Measurements from ENCODE around the gene DPYSL3. TPM values are rescaled to one million over a fixed set of nuclear protein-coding genes. Genes with fewer than 3 reads are reported as not detected.

The DPYSL3 gene
- total RNA-seq, 1 donor from 2014 or later, result 84.1 TPM

DNA sequence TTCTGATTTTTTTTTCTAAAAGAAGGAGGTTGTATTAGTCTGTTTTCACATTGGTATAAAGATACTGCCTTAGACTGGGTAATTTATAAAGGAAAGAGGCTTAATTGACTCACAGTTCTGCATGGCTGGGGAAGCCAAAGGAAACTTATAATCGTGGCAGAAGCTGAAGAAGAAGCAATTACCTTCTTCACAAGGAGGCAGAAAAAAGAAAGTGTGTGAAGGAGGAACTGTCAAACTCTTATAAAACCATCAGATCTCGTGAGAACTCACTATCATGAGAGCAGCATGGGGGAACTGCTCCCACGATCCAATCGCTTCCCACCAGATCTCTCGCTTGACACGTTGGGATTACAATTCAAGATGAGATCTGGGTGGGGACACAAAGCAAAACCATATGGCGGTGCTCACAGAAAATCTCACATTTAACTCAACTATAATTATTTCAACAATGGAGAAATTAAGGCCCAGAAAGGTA, 27.1 kb downstream of the DPYSL3 start:
- TF ChIP-seq, protein P1, sequence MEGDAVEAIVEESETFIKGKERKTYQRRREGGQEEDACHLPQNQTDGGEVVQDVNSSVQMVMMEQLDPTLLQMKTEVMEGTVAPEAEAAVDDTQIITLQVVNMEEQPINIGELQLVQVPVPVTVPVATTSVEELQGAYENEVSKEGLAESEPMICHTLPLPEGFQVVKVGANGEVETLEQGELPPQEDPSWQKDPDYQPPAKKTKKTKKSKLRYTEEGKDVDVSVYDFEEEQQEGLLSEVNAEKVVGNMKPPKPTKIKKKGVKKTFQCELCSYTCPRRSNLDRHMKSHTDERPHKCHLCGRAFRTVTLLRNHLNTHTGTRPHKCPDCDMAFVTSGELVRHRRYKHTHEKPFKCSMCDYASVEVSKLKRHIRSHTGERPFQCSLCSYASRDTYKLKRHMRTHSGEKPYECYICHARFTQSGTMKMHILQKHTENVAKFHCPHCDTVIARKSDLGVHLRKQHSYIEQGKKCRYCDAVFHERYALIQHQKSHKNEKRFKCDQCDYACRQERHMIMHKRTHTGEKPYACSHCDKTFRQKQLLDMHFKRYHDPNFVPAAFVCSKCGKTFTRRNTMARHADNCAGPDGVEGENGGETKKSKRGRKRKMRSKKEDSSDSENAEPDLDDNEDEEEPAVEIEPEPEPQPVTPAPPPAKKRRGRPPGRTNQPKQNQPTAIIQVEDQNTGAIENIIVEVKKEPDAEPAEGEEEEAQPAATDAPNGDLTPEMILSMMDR (IDR thresholded peaks at IDR 0.05), result no peak
- Mint-ChIP-seq H3K4me3 (ENCODE audit: unreplicated experiment) (no peak overlapping the region), H3K4me1 (ENCODE audit: unreplicated experiment) (peaks cover 53% of the 10 kb centered on the region), H3K36me3 (ENCODE audit: unreplicated experiment) (no peaks in the 10 kb centered on the region), H3K27me3 (ENCODE audit: unreplicated experiment) (no peaks in the 10 kb centered on the region), H3K9me3 (ENCODE audit: unreplicated experiment) (peaks cover 3% of the 10 kb centered on the region), H3K27ac (ENCODE audit: unreplicated experiment) (peak overlapping the region; percentile 97)
- DNase-seq (ENCODE audit: extremely low spot score, unreplicated experiment), result no peak

- Mint-ChIP-seq H3K36me3 (ENCODE audit: unreplicated experiment) (no peaks in the 10 kb centered on the region), H3K27me3 (ENCODE audit: unreplicated experiment) (no peaks in the 10 kb centered on the region), H3K27ac (ENCODE audit: unreplicated experiment) (peak overlapping the region; percentile 97), H3K4me3 (ENCODE audit: unreplicated experiment) (no peak overlapping the region), H3K4me1 (ENCODE audit: unreplicated experiment) (peaks cover 56% of the 10 kb centered on the region), H3K9me3 (ENCODE audit: unreplicated experiment) (peaks cover 3% of the 10 kb centered on the region)
- TF ChIP-seq, protein P1 (IDR thresholded peaks at IDR 0.05), result no peak
- no peak for DNase-seq (ENCODE audit: extremely low spot score, unreplicated experiment)
Observed at GRCh38 chr5:147481874-147482705, 27.8 kb downstream of the DPYSL3 start.

- Mint-ChIP-seq H3K36me3 (ENCODE audit: unreplicated experiment) (no peaks in the 10 kb centered on the region), H3K4me3 (ENCODE audit: unreplicated experiment) (no peak overlapping the region), H3K27ac (ENCODE audit: unreplicated experiment) (peak overlapping the region; percentile 97), H3K4me1 (ENCODE audit: unreplicated experiment) (peaks cover 58% of the 10 kb centered on the region), H3K27me3 (ENCODE audit: unreplicated experiment) (no peaks in the 10 kb centered on the region), H3K9me3 (ENCODE audit: unreplicated experiment) (peaks cover 3% of the 10 kb centered on the region)
- DNase-seq (ENCODE audit: extremely low spot score, unreplicated experiment), result no peak
- TF ChIP-seq, protein P1 (IDR thresholded peaks at IDR 0.05), result no peak
Observed at GRCh38 chr5:147481376-147481775, 28.5 kb downstream of the DPYSL3 start.

DNA sequence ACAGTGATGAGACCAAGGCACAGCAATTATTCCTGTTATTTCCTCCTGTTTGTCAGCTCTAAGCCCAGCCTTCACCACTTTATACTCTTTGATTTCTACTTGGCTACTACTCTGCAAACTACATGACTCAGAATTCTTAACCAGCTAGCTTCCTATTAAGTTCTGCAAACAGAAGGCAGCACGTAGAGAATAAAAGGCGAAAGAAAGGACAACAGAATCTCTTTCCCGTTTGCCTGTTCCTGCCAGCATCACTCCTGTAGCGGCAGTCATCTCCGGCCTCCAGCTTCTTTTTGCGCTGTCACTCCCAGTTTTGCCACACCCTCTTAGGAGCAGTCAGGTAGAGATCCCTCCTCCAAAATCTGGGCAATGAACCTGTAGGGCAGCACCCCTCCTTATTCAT, 29.9 kb downstream of the DPYSL3 start:
- no peak overlapping the region for H3K4me3 Mint-ChIP-seq (ENCODE audit: unreplicated experiment)
- peaks cover 53% of the 10 kb centered on the region for H3K4me1 Mint-ChIP-seq (ENCODE audit: unreplicated experiment)
- H3K27me3 Mint-ChIP-seq (ENCODE audit: unreplicated experiment), result no peaks in the 10 kb centered on the region
- no peak for DNase-seq (ENCODE audit: extremely low spot score, unreplicated experiment)
- no peaks in the 10 kb centered on the region for H3K36me3 Mint-ChIP-seq (ENCODE audit: unreplicated experiment)
- TF ChIP-seq, protein P1 (IDR thresholded peaks at IDR 0.05), result no peak
- H3K27ac Mint-ChIP-seq (ENCODE audit: unreplicated experiment), result peak overlapping the region; percentile 28
- H3K9me3 Mint-ChIP-seq (ENCODE audit: unreplicated experiment), result no peaks in the 10 kb centered on the region

DNA sequence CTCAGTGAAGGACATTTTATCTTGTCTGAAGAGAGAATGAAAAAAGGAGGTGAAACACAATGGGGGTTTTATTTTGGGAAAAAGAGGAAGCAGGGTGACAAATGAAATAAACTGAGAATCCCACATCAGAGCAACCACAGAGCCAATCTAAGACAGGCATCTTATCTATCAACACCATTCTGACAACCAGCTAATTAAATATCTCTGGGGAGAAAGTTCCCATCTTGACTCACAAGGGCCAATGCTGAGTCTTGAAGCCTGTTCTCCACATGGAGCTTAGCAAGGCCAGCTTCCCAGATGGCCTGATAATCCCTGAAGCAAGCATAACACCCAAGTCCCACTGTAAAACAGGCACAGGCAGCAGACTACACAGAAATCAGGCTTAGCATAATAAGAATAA, 30.4 kb downstream of the DPYSL3 start:
- H3K27ac Mint-ChIP-seq (ENCODE audit: unreplicated experiment), result peak overlapping the region; percentile 28
- H3K27me3 Mint-ChIP-seq (ENCODE audit: unreplicated experiment), result no peaks in the 10 kb centered on the region
- H3K9me3 Mint-ChIP-seq (ENCODE audit: unreplicated experiment), result no peaks in the 10 kb centered on the region
- no peak for DNase-seq (ENCODE audit: extremely low spot score, unreplicated experiment)
- no peaks in the 10 kb centered on the region for H3K36me3 Mint-ChIP-seq (ENCODE audit: unreplicated experiment)
- TF ChIP-seq, protein P1 (IDR thresholded peaks at IDR 0.05), result no peak
- peaks cover 48% of the 10 kb centered on the region for H3K4me1 Mint-ChIP-seq (ENCODE audit: unreplicated experiment)
- H3K4me3 Mint-ChIP-seq (ENCODE audit: unreplicated experiment), result no peak overlapping the region

All from osteocyte (in vitro differentiated cells).